RWPE2 (cell line): ENCODE measurements around the gene EPHB4.
"Not testable (repeated sequence)": the region's sequence is repeated elsewhere in the genome, so short reads cannot be mapped to it uniquely, and the experiment has no call there.

Source experiments
- ATAC-seq: fragments of 200-7000 bp; cut with Tn5 transposase; 3 replicates; pipeline ENCODE4 v1.9.1; 2021; ENCODE audit warnings: low read depth
- DNase-seq: peaks from one replicate; pipeline ENCODE4 v3.0.0-alpha.2; 2020; ENCODE audit warnings: low spot score
- H3K27ac ChIP-seq: fragments of 450-650 bp; 2 replicates; pipeline ENCODE4 v1.5.1; 2017; ENCODE audit warnings: mild to moderate bottlenecking; ENCODE audit not compliant: poor library complexity, severe bottlenecking
- H3K27me3 ChIP-seq: fragments of 250-450 bp; sonication (Bioruptor Pico); 2 replicates; pipeline ENCODE4 v1.5.1; 2021; ENCODE audit warnings: mild to moderate bottlenecking, moderate library complexity; ENCODE audit not compliant: insufficient read depth, poor library complexity, severe bottlenecking
- H3K36me3 ChIP-seq: fragments of 250-450 bp; sonication (Bioruptor Pico); 2 replicates; pipeline ENCODE4 v1.5.1; 2020; ENCODE audit warnings: low read depth, mild to moderate bottlenecking, moderate library complexity
- H3K4me1 ChIP-seq: fragments of 250-450 bp; sonication (Bioruptor Pico); 2 replicates; pipeline ENCODE4 v1.5.1; 2021; ENCODE audit warnings: mild to moderate bottlenecking, moderate library complexity; ENCODE audit not compliant: insufficient read depth, poor library complexity, severe bottlenecking
- H3K4me3 ChIP-seq: fragments of 250-450 bp; sonication (Bioruptor Pico); 2 replicates; pipeline ENCODE4 v1.5.1; 2021; ENCODE audit warnings: mild to moderate bottlenecking, moderate library complexity; ENCODE audit not compliant: severe bottlenecking
- H3K9me3 ChIP-seq: fragments of 250-450 bp; sonication (Bioruptor Pico); 2 replicates; pipeline ENCODE4 v1.5.1; 2021; ENCODE audit warnings: mild to moderate bottlenecking, moderate library complexity; ENCODE audit not compliant: severe bottlenecking
- CTCF ChIP-seq: fragments of 450-650 bp; IDR thresholded peaks from one replicate; pipeline ENCODE4 v1.5.1; 2017; ENCODE audit warnings: mild to moderate bottlenecking, moderate library complexity; ENCODE audit not compliant: poor library complexity, severe bottlenecking

EPHB4 gene

GRCh38 chr7:100765250-100765649, 62.1 kb downstream of the EPHB4 start:
- Histone ChIP-seq H3K27me3 (no peaks in the 10 kb centered on the region), H3K9me3 (no peaks in the 10 kb centered on the region), H3K4me3 (no peak overlapping the region), H3K27ac (no peak overlapping the region), H3K4me1 (peaks cover 4% of the 10 kb centered on the region), H3K36me3 (no peaks in the 10 kb centered on the region)
- no peak for TF ChIP-seq CTCF
- ATAC-seq (no peak), DNase-seq (no peak)

- Histone ChIP-seq H3K4me1 (peaks cover 4% of the 10 kb centered on the region), H3K27ac (no peak overlapping the region), H3K9me3 (no peaks in the 10 kb centered on the region), H3K36me3 (no peaks in the 10 kb centered on the region), H3K27me3 (no peaks in the 10 kb centered on the region), H3K4me3 (no peak overlapping the region)
- no peak for TF ChIP-seq CTCF
- DNase-seq (no peak), ATAC-seq (peak; percentile 11; the same call in 1 of the 3 replicates)
These were observed 62.5 kb downstream of the EPHB4 start for GRCh38 chr7:100764841-100765240.

GRCh38 chr7:100763556-100764140, 63.7 kb downstream of the EPHB4 start:
- Histone ChIP-seq H3K4me3 (no peak overlapping the region), H3K9me3 (no peaks in the 10 kb centered on the region), H3K27me3 (no peaks in the 10 kb centered on the region), H3K4me1 (peaks cover 4% of the 10 kb centered on the region), H3K36me3 (no peaks in the 10 kb centered on the region), H3K27ac (no peak overlapping the region)
- ATAC-seq (peak; percentile 81), DNase-seq (no peak)
- TF ChIP-seq CTCF = no peak

GRCh38 chr7:100762841-100763240, 64.5 kb downstream of the EPHB4 start:
- not testable (repeated sequence) for H3K9me3 ChIP-seq, DNase-seq, H3K4me1 ChIP-seq, ATAC-seq, H3K4me3 ChIP-seq, H3K27ac ChIP-seq, H3K27me3 ChIP-seq, H3K36me3 ChIP-seq

- H3K27me3 ChIP-seq = no peaks in the 10 kb centered on the region
- H3K27ac ChIP-seq = no peak overlapping the region
- no peaks in the 10 kb centered on the region for H3K9me3 ChIP-seq
- H3K36me3 ChIP-seq = no peaks in the 10 kb centered on the region
- H3K4me1 ChIP-seq = peaks cover 4% of the 10 kb centered on the region
- DNase-seq (no peak), ATAC-seq (no peak)
- no peak overlapping the region for H3K4me3 ChIP-seq
- no peak for TF ChIP-seq CTCF
These were observed 67.8 kb downstream of the EPHB4 start for GRCh38 chr7:100759357-100760171.
